Measurements from ENCODE around the gene HCFC2. TPM values are rescaled to one million over a fixed set of nuclear protein-coding genes. Genes with fewer than 3 reads are reported as not detected.

The HCFC2 gene
- total RNA-seq, 1 donor from 2014 or later: 10.3 TPM

GRCh38 chr12:104121001-104121400 lies 56.7 kb downstream of the HCFC2 start:
- Histone ChIP-seq H3K9me3 (ENCODE audit: insufficient read depth, low read depth, low read length) (no peaks in the 10 kb centered on the region), H3K4me3 (ENCODE audit: insufficient read depth, low read depth, low read length) (no peak overlapping the region), H3K36me3 (ENCODE audit: insufficient read depth, low read length) (peaks cover 33% of the 10 kb centered on the region), H2AFZ (ENCODE audit: low read depth, low read length) (no peak overlapping the region), H3K27ac (ENCODE audit: low read depth, low read length) (peak overlapping the region; percentile 47), H3K4me1 (ENCODE audit: insufficient read depth, low read length) (peaks cover 21% of the 10 kb centered on the region), H3K4me2 (ENCODE audit: low read length) (peak overlapping the region; percentile 57), H4K20me1 (ENCODE audit: insufficient read depth, low read length) (no peaks in the 10 kb centered on the region), H3K27me3 (ENCODE audit: insufficient read depth, low read length) (no peaks in the 10 kb centered on the region), H3K79me2 (ENCODE audit: insufficient read depth, low read length) (peaks cover 7% of the 10 kb centered on the region), H3K9ac (ENCODE audit: low read length) (no peak overlapping the region)
- peak overlapping the region; percentile 1 for H3K4me3 Mint-ChIP-seq (ENCODE audit: unreplicated experiment)
- peaks cover 7% of the 10 kb centered on the region for H3K36me3 Mint-ChIP-seq (ENCODE audit: low read depth, unreplicated experiment)
- H3K9me3 Mint-ChIP-seq (ENCODE audit: unreplicated experiment): no peaks in the 10 kb centered on the region
- no peak for TF ChIP-seq CTCF (IDR thresholded peaks at IDR 0.05; ENCODE audit: insufficient read depth, low read depth, low read length)
- no peak for TF ChIP-seq EZH2 (IDR thresholded peaks at IDR 0.05; ENCODE audit: insufficient read depth, low read length)
- DNase-seq (ENCODE audit: low read depth): peak; percentile 77
- peak overlapping the region; percentile 27 for H3K27ac Mint-ChIP-seq (ENCODE audit: unreplicated experiment)
- no peaks in the 10 kb centered on the region for H3K27me3 Mint-ChIP-seq (ENCODE audit: low read depth, unreplicated experiment)
- H3K4me1 Mint-ChIP-seq (ENCODE audit: low read depth, unreplicated experiment): peaks cover 14% of the 10 kb centered on the region
- FAIRE-seq: peak; percentile 83

DNA sequence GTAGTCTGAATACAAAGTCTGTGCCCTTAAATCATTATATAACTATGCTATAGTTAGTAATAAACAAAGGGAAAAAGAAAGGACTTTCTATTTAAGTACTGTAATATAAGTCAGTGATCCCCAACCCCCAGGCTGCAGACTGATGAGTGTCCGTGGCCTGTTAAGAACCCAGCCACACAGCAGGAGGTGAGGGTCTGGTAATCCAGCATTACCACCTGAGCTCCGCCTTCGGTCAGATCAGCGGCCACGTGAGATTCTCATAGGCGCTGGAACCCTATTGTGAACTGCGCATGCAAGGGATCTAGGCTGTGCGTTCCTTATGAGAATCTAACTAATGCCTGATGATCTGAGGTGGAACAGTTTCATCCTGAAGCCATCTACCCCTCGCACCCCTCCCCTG lies 58.0 kb downstream of the HCFC2 start:
- Mint-ChIP-seq H3K4me3 (ENCODE audit: unreplicated experiment) (no peak overlapping the region), H3K36me3 (ENCODE audit: low read depth, unreplicated experiment) (peaks cover 7% of the 10 kb centered on the region)
- no peak for FAIRE-seq

More for the DNA sequence above, 58.0 kb downstream of the HCFC2 start:
- Histone ChIP-seq H3K9me3 (ENCODE audit: insufficient read depth, low read depth, low read length) (no peaks in the 10 kb centered on the region), H4K20me1 (ENCODE audit: insufficient read depth, low read length) (no peaks in the 10 kb centered on the region), H3K4me1 (ENCODE audit: insufficient read depth, low read length) (peaks cover 21% of the 10 kb centered on the region), H3K4me2 (ENCODE audit: low read length) (no peak overlapping the region), H3K36me3 (ENCODE audit: insufficient read depth, low read length) (peaks cover 34% of the 10 kb centered on the region), H3K27ac (ENCODE audit: low read depth, low read length) (peak overlapping the region; percentile 10), H3K9ac (ENCODE audit: low read length) (no peak overlapping the region), H2AFZ (ENCODE audit: low read depth, low read length) (no peak overlapping the region), H3K27me3 (ENCODE audit: insufficient read depth, low read length) (no peaks in the 10 kb centered on the region), H3K79me2 (ENCODE audit: insufficient read depth, low read length) (peaks cover 3% of the 10 kb centered on the region), H3K4me3 (ENCODE audit: insufficient read depth, low read depth, low read length) (no peak overlapping the region)
- H3K9me3 Mint-ChIP-seq (ENCODE audit: unreplicated experiment): no peaks in the 10 kb centered on the region
- no peak for DNase-seq (ENCODE audit: low read depth)
- TF ChIP-seq CTCF (IDR thresholded peaks at IDR 0.05; ENCODE audit: insufficient read depth, low read depth, low read length): no peak
- TF ChIP-seq EZH2 (IDR thresholded peaks at IDR 0.05; ENCODE audit: insufficient read depth, low read length): no peak
- peaks cover 14% of the 10 kb centered on the region for H3K4me1 Mint-ChIP-seq (ENCODE audit: low read depth, unreplicated experiment)
- H3K27ac Mint-ChIP-seq (ENCODE audit: unreplicated experiment): no peak overlapping the region
- H3K27me3 Mint-ChIP-seq (ENCODE audit: low read depth, unreplicated experiment): no peaks in the 10 kb centered on the region

Data from astrocyte (in vitro differentiated cells and primary cell).